Parathyroid adenoma (tissue), 2 donors: Measurements from ENCODE around the gene CFAP92.

ENCODE experiments used
- H2AFZ ChIP-seq: fragments of 300-600 bp; sonication (generic); one replicate; pipeline ENCODE4 v1.7.0; 2017; ENCODE audit warnings: antibody characterized with exemption, mild to moderate bottlenecking
- H3K27ac ChIP-seq: fragments of 300-600 bp; sonication (generic); one replicate; pipeline ENCODE4 v1.7.0; 2017
- H3K27me3 ChIP-seq: fragments of 300-600 bp; sonication (generic); one replicate; pipeline ENCODE4 v1.7.0; 2017; ENCODE audit warnings: low read length; ENCODE audit not compliant: control insufficient read depth, insufficient read depth
- H3K36me3 ChIP-seq: fragments of 300-600 bp; sonication (generic); one replicate; pipeline ENCODE4 v1.7.0; 2017; ENCODE audit warnings: low read length; ENCODE audit not compliant: control insufficient read depth, insufficient read depth
- H3K4me1 ChIP-seq: fragments of 300-600 bp; sonication (generic); one replicate; pipeline ENCODE4 v1.7.0; 2017; ENCODE audit warnings: control low read depth
- H3K4me2 ChIP-seq: fragments of 300-600 bp; sonication (generic); one replicate; pipeline ENCODE4 v1.7.0; 2017; ENCODE audit warnings: low read length
- H3K4me3 ChIP-seq: fragments of 300-600 bp; sonication (generic); one replicate; pipeline ENCODE4 v1.7.0; 2017; ENCODE audit warnings: low read depth, low read length
- H3K79me2 ChIP-seq: fragments of 300-600 bp; sonication (generic); one replicate; pipeline ENCODE4 v1.7.0; 2017; ENCODE audit warnings: control low read depth
- H3K9ac ChIP-seq: fragments of 300-600 bp; sonication (generic); one replicate; pipeline ENCODE4 v1.7.0; 2017; ENCODE audit warnings: mild to moderate bottlenecking
- H3K9me3 ChIP-seq: fragments of 300-600 bp; sonication (generic); one replicate; pipeline ENCODE4 v1.7.0; 2017; ENCODE audit warnings: low read length; ENCODE audit not compliant: control insufficient read depth
- TF ChIP-seq, protein P1 (sequence below): fragments of 300-600 bp; sonication (generic); IDR thresholded peaks from one replicate; pipeline ENCODE4 v1.7.0; 2017; ENCODE audit warnings: antibody characterized with exemption, mild to moderate bottlenecking
- donor health status: primary hyperparathyroidism.

Gene CFAP92

DNA sequence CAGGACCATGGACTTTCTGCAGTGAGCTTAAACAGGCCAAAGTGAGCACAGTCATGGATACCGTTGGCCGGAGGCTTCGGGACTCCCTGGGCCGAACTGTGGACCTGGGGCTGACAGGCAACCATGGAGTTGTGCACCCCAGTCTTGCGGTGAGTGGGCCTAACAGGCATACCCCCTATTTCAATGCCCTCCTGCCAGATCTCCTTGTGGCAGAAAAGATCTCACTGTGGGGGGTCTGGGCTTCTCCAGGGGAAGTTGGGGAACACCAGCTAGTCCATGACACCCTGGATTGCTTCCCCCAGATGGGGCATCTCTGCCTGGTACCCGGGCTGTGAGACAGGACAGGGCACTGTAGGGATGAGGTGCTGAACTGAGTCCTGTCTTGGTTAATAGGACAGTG lies 84.9 kb downstream of the CFAP92 start:
- H3K9ac ChIP-seq: no peak overlapping the region
- TF ChIP-seq, protein P1, sequence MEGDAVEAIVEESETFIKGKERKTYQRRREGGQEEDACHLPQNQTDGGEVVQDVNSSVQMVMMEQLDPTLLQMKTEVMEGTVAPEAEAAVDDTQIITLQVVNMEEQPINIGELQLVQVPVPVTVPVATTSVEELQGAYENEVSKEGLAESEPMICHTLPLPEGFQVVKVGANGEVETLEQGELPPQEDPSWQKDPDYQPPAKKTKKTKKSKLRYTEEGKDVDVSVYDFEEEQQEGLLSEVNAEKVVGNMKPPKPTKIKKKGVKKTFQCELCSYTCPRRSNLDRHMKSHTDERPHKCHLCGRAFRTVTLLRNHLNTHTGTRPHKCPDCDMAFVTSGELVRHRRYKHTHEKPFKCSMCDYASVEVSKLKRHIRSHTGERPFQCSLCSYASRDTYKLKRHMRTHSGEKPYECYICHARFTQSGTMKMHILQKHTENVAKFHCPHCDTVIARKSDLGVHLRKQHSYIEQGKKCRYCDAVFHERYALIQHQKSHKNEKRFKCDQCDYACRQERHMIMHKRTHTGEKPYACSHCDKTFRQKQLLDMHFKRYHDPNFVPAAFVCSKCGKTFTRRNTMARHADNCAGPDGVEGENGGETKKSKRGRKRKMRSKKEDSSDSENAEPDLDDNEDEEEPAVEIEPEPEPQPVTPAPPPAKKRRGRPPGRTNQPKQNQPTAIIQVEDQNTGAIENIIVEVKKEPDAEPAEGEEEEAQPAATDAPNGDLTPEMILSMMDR: no peak
- no peaks in the 10 kb centered on the region for H3K79me2 ChIP-seq
- no peak overlapping the region for H3K4me3 ChIP-seq
- H3K36me3 ChIP-seq: no peaks in the 10 kb centered on the region
- H3K27me3 ChIP-seq: no peaks in the 10 kb centered on the region
- no peaks in the 10 kb centered on the region for H3K4me1 ChIP-seq
- no peak overlapping the region for H3K4me2 ChIP-seq
- no peaks in the 10 kb centered on the region for H3K9me3 ChIP-seq
- no peak overlapping the region for H2AFZ ChIP-seq
- H3K27ac ChIP-seq: no peak overlapping the region

- TF ChIP-seq, protein P1: no peak
- Histone ChIP-seq H3K9ac (no peak overlapping the region), H3K36me3 (no peaks in the 10 kb centered on the region), H3K4me3 (no peak overlapping the region), H2AFZ (no peak overlapping the region), H3K79me2 (no peaks in the 10 kb centered on the region), H3K9me3 (no peaks in the 10 kb centered on the region), H3K27me3 (no peaks in the 10 kb centered on the region), H3K4me1 (no peaks in the 10 kb centered on the region), H3K4me2 (no peak overlapping the region), H3K27ac (no peak overlapping the region)
Observed at GRCh38 chr3:128907706-128908445, 86.0 kb downstream of the CFAP92 start.

- Histone ChIP-seq H3K4me1 (no peaks in the 10 kb centered on the region), H2AFZ (no peak overlapping the region), H3K79me2 (no peaks in the 10 kb centered on the region), H3K9me3 (no peaks in the 10 kb centered on the region), H3K36me3 (no peaks in the 10 kb centered on the region), H3K4me3 (no peak overlapping the region), H3K27ac (no peak overlapping the region), H3K9ac (no peak overlapping the region), H3K27me3 (no peaks in the 10 kb centered on the region), H3K4me2 (no peak overlapping the region)
- TF ChIP-seq, protein P1: no peak
Observed at GRCh38 chr3:128906804-128907525, 86.9 kb downstream of the CFAP92 start.

DNA sequence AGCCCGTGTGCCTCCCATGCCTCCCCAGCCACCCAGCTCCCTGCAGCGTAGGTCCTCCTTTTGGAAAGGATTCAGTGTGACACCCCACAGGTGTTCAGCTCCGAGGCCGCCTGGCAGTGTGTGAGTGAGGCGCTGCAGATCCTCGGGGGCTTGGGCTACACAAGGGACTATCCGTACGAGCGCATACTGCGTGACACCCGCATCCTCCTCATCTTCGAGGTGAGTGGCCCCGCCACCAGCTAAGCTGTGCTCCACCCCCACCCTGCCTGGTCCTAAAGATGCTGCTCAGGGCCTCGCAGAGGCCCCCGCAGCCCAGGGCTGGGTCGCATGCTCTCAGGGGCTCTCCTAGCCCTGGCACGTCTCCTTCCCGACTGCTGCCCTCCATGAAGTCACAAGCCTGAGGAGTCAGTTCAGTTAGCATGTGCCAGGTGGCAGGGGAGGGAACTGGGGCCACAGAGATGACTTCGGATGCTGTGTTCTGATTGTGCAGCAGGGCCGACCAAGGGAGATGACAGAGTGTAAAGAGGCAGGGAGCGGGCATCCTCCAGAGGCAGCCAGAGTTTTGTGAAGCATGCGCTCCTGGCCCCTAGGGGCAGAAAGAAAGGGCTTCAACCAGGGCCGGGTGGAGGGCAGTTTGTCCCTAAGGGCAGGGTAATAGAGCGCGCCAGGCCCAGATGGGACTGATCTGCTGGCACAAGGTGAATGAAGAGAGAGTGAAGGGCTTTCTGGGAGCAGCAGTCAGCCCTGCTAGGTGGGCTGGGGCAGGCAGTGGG lies 87.7 kb downstream of the CFAP92 start:
- no peak overlapping the region for H3K9ac ChIP-seq
- no peak overlapping the region for H3K4me2 ChIP-seq
- no peaks in the 10 kb centered on the region for H3K4me1 ChIP-seq
- H2AFZ ChIP-seq: no peak overlapping the region
- no peaks in the 10 kb centered on the region for H3K36me3 ChIP-seq
- H3K27ac ChIP-seq: no peak overlapping the region
- no peak overlapping the region for H3K4me3 ChIP-seq
- TF ChIP-seq, protein P1: no peak
- no peaks in the 10 kb centered on the region for H3K27me3 ChIP-seq
- H3K9me3 ChIP-seq: no peaks in the 10 kb centered on the region
- H3K79me2 ChIP-seq: no peaks in the 10 kb centered on the region
